WTC11 (cell line): Measurements from ENCODE around the gene IL12RB1. TPM values are rescaled to one million over a fixed set of nuclear protein-coding genes. Genes with fewer than 3 reads are reported as not detected.

Experiments
- ATAC-seq: fragments of 200-7000 bp; cut with Tn5 transposase; 2 replicates; pipeline ENCODE4 v1.10.0; 2021; ENCODE audit warnings: mild to moderate bottlenecking, moderate library complexity
- CTCF ChIA-PET: fragments of 300-600 bp; sonication (Branson Sonifier 250); formaldehyde crosslinking; loops from one replicate; lab custom pipeline; 2021; ENCODE audit warnings: antibody characterized with exemption; lab: Charles Lee
- POLR2A ChIA-PET: fragments of 350-600 bp; sonication (Branson Sonifier 250); formaldehyde crosslinking; loops from one replicate; lab custom pipeline; 2021; ENCODE audit warnings: antibody characterized with exemption; lab: Charles Lee
- DNase-seq: peaks from one replicate; pipeline ENCODE4 v3.0.0; 2021; ENCODE audit warnings: low spot score
- H3K27ac Mint-ChIP-seq: 2 replicates; pipeline ENCODE4 v1.8.0; 2021; ENCODE audit warnings: mixed read lengths
- H3K27me3 Mint-ChIP-seq: 2 replicates; pipeline ENCODE4 v1.8.0; 2021; ENCODE audit warnings: low read depth, mild to moderate bottlenecking, moderate library complexity, mixed read lengths
- H3K36me3 Mint-ChIP-seq: 2 replicates; pipeline ENCODE4 v1.8.0; 2021; ENCODE audit warnings: mixed read lengths
- H3K4me1 Mint-ChIP-seq: 2 replicates; pipeline ENCODE4 v1.8.0; 2022; ENCODE audit warnings: mixed read lengths
- H3K4me3 Mint-ChIP-seq: 2 replicates; pipeline ENCODE4 v1.8.0; 2021; ENCODE audit warnings: mild to moderate bottlenecking, moderate library complexity, mixed read lengths
- H3K9me3 Mint-ChIP-seq: 2 replicates; pipeline ENCODE4 v1.8.0; 2021; ENCODE audit warnings: mixed read lengths
- CBFB ChIP-seq: sonication (generic); formaldehyde crosslinking; IDR thresholded peaks from 2 replicates; pipeline ENCODE4 v1.8.1; 2022; ENCODE audit warnings: mild to moderate bottlenecking, low read depth, missing genetic modification reagents
- EMX1 ChIP-seq: fragments of 250-450 bp; sonication (Bioruptor Pico); IDR thresholded peaks from 2 replicates; pipeline ENCODE4 v1.8.0; 2021; ENCODE audit warnings: mild to moderate bottlenecking
- FOXJ3 ChIP-seq: sonication (generic); formaldehyde crosslinking; IDR thresholded peaks from 2 replicates; pipeline ENCODE4 v1.9.0; 2021; ENCODE audit warnings: missing genetic modification reagents, mild to moderate bottlenecking, borderline replicate concordance
- JAZF1 ChIP-seq: fragments of 250-450 bp; sonication (Bioruptor Pico); IDR thresholded peaks from 2 replicates; pipeline ENCODE4 v1.9.0; 2021; ENCODE audit warnings: moderate library complexity, mild to moderate bottlenecking, inconsistent platforms
- NR1H2 ChIP-seq: sonication (generic); formaldehyde crosslinking; IDR thresholded peaks from 2 replicates; pipeline ENCODE4 v1.9.0; 2021; ENCODE audit warnings: mild to moderate bottlenecking, moderate library complexity, missing genetic modification reagents
- NR2C2 ChIP-seq: sonication (generic); formaldehyde crosslinking; IDR thresholded peaks from 2 replicates; pipeline ENCODE4 v1.8.0; 2022; ENCODE audit warnings: mild to moderate bottlenecking, missing genetic modification reagents
- NR3C1 ChIP-seq: sonication (generic); formaldehyde crosslinking; conservative IDR thresholded peaks from 2 replicates; pipeline ENCODE4 v1.8.1; 2023; ENCODE audit warnings: low read depth, mild to moderate bottlenecking, missing genetic modification reagents
- SP1 ChIP-seq: sonication (generic); formaldehyde crosslinking; conservative IDR thresholded peaks from 2 replicates; pipeline ENCODE4 v1.8.1; 2022; ENCODE audit warnings: missing genetic modification reagents
- TEAD1 ChIP-seq: sonication (generic); formaldehyde crosslinking; IDR thresholded peaks from 2 replicates; pipeline ENCODE4 v1.8.0; 2022; ENCODE audit warnings: mild to moderate bottlenecking, missing genetic modification reagents
- ZNF423 ChIP-seq: fragments of 250-450 bp; sonication (Bioruptor Pico); IDR thresholded peaks from 2 replicates; pipeline ENCODE4 v2.1.2; 2022; ENCODE audit warnings: mild to moderate bottlenecking, moderate library complexity
- ZNF671 ChIP-seq: fragments of 250-450 bp; sonication (Bioruptor Pico); IDR thresholded peaks from 2 replicates; pipeline ENCODE4 v1.8.0; 2021; ENCODE audit warnings: mild to moderate bottlenecking
- total RNA-seq: library from RNA; stranded (reverse); gene quantifications from 3 replicates; pipeline ENCODE4 v1.2.3, GENCODE V29; 2021
- TF ChIP-seq, protein P1 (sequence below): sonication (generic); formaldehyde crosslinking; IDR thresholded peaks from 2 replicates; pipeline ENCODE4 v1.8.1; 2023; ENCODE audit warnings: mild to moderate bottlenecking, moderate library complexity, missing genetic modification reagents
- TF ChIP-seq, protein P2 (sequence below): sonication (generic); formaldehyde crosslinking; IDR thresholded peaks from 2 replicates; pipeline ENCODE4 v1.8.1; 2023; ENCODE audit warnings: mild to moderate bottlenecking, missing genetic modification reagents, moderate library complexity
- TF ChIP-seq, protein P3 (sequence below): fragments of 250-450 bp; sonication (Bioruptor Pico); IDR thresholded peaks from 2 replicates; pipeline ENCODE4 v1.9.0; 2021; ENCODE audit warnings: mild to moderate bottlenecking
- TF ChIP-seq, protein P4 (sequence below): sonication (generic); formaldehyde crosslinking; IDR thresholded peaks from 2 replicates; pipeline ENCODE4 v1.8.0; 2023; ENCODE audit warnings: missing genetic modification reagents, mild to moderate bottlenecking, borderline replicate concordance
- TF ChIP-seq, protein P5 (sequence below): sonication (generic); formaldehyde crosslinking; IDR thresholded peaks from 2 replicates; pipeline ENCODE4 v1.8.1; 2023; ENCODE audit warnings: mild to moderate bottlenecking, missing genetic modification reagents, borderline replicate concordance
- TF ChIP-seq, protein P6 (sequence below): sonication (generic); formaldehyde crosslinking; IDR thresholded peaks from 2 replicates; pipeline ENCODE4 v1.8.1; 2022; ENCODE audit warnings: mild to moderate bottlenecking, missing genetic modification reagents, moderate library complexity, borderline replicate concordance

Gene IL12RB1
- total RNA-seq, 1 experiment from 2014 or later = not detected

DNA sequence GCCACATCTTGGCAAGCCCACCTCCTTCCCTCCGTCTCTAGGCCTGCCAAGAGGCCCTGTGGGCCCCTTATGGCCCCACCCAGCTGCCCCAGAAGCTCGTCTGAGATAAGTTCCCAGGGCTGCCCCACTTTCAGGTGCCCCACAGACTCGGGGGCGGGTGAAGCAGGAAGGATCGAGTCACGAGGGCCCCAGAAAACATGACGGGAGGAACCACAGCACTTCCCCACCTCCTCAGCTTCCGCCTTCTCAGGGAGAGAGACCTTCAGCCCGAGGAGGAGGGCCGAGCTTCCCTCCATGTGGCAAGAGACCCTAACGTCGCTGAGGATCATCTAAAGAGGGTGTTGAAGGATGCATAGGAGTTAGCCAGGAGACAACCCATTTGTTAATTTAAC is 4.5 kb upstream of the IL12RB1 start (continued):
- TF ChIP-seq, protein P1, sequence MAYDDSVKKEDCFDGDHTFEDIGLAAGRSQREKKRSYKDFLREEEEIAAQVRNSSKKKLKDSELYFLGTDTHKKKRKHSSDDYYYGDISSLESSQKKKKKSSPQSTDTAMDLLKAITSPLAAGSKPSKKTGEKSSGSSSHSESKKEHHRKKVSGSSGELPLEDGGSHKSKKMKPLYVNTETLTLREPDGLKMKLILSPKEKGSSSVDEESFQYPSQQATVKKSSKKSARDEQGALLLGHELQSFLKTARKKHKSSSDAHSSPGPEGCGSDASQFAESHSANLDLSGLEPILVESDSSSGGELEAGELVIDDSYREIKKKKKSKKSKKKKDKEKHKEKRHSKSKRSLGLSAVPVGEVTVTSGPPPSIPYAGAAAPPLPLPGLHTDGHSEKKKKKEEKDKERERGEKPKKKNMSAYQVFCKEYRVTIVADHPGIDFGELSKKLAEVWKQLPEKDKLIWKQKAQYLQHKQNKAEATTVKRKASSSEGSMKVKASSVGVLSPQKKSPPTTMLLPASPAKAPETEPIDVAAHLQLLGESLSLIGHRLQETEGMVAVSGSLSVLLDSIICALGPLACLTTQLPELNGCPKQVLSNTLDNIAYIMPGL (CRISPR knock-in tag) = no peak
- TF ChIP-seq, protein P2, sequence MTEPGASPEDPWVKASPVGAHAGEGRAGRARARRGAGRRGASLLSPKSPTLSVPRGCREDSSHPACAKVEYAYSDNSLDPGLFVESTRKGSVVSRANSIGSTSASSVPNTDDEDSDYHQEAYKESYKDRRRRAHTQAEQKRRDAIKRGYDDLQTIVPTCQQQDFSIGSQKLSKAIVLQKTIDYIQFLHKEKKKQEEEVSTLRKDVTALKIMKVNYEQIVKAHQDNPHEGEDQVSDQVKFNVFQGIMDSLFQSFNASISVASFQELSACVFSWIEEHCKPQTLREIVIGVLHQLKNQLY (CRISPR knock-in tag) = no peak
- TF ChIP-seq, protein P3, sequence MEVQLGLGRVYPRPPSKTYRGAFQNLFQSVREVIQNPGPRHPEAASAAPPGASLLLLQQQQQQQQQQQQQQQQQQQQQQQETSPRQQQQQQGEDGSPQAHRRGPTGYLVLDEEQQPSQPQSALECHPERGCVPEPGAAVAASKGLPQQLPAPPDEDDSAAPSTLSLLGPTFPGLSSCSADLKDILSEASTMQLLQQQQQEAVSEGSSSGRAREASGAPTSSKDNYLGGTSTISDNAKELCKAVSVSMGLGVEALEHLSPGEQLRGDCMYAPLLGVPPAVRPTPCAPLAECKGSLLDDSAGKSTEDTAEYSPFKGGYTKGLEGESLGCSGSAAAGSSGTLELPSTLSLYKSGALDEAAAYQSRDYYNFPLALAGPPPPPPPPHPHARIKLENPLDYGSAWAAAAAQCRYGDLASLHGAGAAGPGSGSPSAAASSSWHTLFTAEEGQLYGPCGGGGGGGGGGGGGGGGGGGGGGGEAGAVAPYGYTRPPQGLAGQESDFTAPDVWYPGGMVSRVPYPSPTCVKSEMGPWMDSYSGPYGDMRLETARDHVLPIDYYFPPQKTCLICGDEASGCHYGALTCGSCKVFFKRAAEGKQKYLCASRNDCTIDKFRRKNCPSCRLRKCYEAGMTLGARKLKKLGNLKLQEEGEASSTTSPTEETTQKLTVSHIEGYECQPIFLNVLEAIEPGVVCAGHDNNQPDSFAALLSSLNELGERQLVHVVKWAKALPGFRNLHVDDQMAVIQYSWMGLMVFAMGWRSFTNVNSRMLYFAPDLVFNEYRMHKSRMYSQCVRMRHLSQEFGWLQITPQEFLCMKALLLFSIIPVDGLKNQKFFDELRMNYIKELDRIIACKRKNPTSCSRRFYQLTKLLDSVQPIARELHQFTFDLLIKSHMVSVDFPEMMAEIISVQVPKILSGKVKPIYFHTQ (CRISPR knock-in tag) = no peak
- TF ChIP-seq, all 79 proteins: peak for 0

DNA sequence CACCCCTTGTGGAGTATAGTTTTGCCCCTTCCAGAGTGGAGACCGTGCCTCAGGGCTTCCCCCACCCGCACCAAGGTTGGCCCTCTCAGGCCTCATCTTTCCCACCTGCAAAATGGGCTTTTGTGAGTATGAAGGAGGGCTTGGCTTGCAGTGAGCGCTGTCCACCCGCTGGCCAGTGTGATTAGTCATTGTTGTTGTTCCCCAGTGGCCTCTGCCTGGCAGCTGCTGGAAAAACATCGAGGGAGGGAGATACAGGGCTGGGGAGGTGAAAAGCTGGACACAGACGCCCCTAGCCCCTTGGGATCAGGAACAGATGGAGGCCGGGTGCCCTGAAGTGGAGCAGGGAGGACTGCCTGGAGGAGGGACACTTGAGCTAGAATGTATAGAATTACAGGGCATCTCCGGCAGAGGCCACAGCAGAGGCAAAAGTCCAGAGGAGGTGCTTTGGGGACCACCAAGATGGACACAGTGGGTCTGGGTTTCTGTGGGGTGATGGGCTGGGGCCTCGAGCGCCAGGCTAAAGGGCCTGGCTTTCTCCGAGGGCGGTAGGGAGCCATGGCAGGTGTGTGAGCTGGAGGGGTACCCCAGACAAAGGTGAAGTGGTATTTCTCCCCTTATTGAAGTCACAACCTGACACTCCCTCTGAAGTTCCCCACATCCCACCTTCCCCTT is 3.9 kb upstream of the IL12RB1 start:
- H3K4me1 Mint-ChIP-seq = no peaks in the 10 kb centered on the region
- H3K27ac Mint-ChIP-seq = no peak overlapping the region
- DNase-seq (no peak), ATAC-seq (no peak)
- no peaks in the 10 kb centered on the region for H3K27me3 Mint-ChIP-seq
- H3K36me3 Mint-ChIP-seq = no peaks in the 10 kb centered on the region
- H3K9me3 Mint-ChIP-seq = no peaks in the 10 kb centered on the region
- no peak overlapping the region for H3K4me3 Mint-ChIP-seq
- POLR2A ChIA-PET = interaction anchor here (0.6 kb wide), 1 partner anchor 83 kb away, joined by 4 read pairs; the partner anchor contains the start of gene ARRDC2
- CTCF ChIA-PET = interaction anchor here (1.1 to 1.4 kb wide), 2 partner anchors 19 to 23 kb away, joined by 4 to 5 read pairs; no protein-coding TSS in a partner anchor
- TF ChIP-seq, protein P4, sequence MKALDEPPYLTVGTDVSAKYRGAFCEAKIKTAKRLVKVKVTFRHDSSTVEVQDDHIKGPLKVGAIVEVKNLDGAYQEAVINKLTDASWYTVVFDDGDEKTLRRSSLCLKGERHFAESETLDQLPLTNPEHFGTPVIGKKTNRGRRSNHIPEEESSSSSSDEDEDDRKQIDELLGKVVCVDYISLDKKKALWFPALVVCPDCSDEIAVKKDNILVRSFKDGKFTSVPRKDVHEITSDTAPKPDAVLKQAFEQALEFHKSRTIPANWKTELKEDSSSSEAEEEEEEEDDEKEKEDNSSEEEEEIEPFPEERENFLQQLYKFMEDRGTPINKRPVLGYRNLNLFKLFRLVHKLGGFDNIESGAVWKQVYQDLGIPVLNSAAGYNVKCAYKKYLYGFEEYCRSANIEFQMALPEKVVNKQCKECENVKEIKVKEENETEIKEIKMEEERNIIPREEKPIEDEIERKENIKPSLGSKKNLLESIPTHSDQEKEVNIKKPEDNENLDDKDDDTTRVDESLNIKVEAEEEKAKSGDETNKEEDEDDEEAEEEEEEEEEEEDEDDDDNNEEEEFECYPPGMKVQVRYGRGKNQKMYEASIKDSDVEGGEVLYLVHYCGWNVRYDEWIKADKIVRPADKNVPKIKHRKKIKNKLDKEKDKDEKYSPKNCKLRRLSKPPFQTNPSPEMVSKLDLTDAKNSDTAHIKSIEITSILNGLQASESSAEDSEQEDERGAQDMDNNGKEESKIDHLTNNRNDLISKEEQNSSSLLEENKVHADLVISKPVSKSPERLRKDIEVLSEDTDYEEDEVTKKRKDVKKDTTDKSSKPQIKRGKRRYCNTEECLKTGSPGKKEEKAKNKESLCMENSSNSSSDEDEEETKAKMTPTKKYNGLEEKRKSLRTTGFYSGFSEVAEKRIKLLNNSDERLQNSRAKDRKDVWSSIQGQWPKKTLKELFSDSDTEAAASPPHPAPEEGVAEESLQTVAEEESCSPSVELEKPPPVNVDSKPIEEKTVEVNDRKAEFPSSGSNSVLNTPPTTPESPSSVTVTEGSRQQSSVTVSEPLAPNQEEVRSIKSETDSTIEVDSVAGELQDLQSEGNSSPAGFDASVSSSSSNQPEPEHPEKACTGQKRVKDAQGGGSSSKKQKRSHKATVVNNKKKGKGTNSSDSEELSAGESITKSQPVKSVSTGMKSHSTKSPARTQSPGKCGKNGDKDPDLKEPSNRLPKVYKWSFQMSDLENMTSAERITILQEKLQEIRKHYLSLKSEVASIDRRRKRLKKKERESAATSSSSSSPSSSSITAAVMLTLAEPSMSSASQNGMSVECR (CRISPR knock-in tag) = no peak
- no peak for TF ChIP-seq FOXJ3 (CRISPR knock-in tag)
- no peak for TF ChIP-seq TEAD1 (CRISPR knock-in tag)
- TF ChIP-seq, protein P5, sequence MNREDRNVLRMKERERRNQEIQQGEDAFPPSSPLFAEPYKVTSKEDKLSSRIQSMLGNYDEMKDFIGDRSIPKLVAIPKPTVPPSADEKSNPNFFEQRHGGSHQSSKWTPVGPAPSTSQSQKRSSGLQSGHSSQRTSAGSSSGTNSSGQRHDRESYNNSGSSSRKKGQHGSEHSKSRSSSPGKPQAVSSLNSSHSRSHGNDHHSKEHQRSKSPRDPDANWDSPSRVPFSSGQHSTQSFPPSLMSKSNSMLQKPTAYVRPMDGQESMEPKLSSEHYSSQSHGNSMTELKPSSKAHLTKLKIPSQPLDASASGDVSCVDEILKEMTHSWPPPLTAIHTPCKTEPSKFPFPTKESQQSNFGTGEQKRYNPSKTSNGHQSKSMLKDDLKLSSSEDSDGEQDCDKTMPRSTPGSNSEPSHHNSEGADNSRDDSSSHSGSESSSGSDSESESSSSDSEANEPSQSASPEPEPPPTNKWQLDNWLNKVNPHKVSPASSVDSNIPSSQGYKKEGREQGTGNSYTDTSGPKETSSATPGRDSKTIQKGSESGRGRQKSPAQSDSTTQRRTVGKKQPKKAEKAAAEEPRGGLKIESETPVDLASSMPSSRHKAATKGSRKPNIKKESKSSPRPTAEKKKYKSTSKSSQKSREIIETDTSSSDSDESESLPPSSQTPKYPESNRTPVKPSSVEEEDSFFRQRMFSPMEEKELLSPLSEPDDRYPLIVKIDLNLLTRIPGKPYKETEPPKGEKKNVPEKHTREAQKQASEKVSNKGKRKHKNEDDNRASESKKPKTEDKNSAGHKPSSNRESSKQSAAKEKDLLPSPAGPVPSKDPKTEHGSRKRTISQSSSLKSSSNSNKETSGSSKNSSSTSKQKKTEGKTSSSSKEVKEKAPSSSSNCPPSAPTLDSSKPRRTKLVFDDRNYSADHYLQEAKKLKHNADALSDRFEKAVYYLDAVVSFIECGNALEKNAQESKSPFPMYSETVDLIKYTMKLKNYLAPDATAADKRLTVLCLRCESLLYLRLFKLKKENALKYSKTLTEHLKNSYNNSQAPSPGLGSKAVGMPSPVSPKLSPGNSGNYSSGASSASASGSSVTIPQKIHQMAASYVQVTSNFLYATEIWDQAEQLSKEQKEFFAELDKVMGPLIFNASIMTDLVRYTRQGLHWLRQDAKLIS (CRISPR knock-in tag) = no peak
- TF ChIP-seq NR3C1 (CRISPR knock-in tag) = no peak
- TF ChIP-seq, protein P3 (CRISPR knock-in tag) = no peak
- TF ChIP-seq NR2C2 = no peak
- no peak for TF ChIP-seq ZNF671 (CRISPR knock-in tag)
- TF ChIP-seq NR1H2 (CRISPR knock-in tag) = no peak
- TF ChIP-seq ZNF423 (CRISPR knock-in tag) = no peak
- TF ChIP-seq CBFB (CRISPR knock-in tag) = no peak
- TF ChIP-seq EMX1 (CRISPR knock-in tag) = no peak
- TF ChIP-seq SP1 (CRISPR knock-in tag) = no peak
- TF ChIP-seq, protein P6, sequence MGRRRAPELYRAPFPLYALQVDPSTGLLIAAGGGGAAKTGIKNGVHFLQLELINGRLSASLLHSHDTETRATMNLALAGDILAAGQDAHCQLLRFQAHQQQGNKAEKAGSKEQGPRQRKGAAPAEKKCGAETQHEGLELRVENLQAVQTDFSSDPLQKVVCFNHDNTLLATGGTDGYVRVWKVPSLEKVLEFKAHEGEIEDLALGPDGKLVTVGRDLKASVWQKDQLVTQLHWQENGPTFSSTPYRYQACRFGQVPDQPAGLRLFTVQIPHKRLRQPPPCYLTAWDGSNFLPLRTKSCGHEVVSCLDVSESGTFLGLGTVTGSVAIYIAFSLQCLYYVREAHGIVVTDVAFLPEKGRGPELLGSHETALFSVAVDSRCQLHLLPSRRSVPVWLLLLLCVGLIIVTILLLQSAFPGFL (CRISPR knock-in tag) = no peak
- TF ChIP-seq JAZF1 (CRISPR knock-in tag) = no peak
